Left renal pelvis (tissue), 4 donors: ENCODE data around the gene VPS33B. TPM values are rescaled to one million over a fixed set of nuclear protein-coding genes. Genes with fewer than 3 reads are reported as not detected.

ENCODE experiments used
- DNase-seq, 4 donors: peaks; one replicate each; pipeline ENCODE4 v3.0.0-alpha.2; 2013; ENCODE audit warnings: low read depth in 4 of 4, low spot score in 3 of 4
- polyA plus RNA-seq, 4 donors: library from polyadenylated mRNA; unstranded; fragments of 120-200 nt; gene quantifications; one replicate each; pipeline ENCODE4 v1.2.1, GENCODE V29; 2013; ENCODE audit not compliant: insufficient read length in 4 of 4

The VPS33B gene
- polyA plus RNA-seq, 4 donors: 15.5 to 22.3 (median 18.9) TPM

DNA sequence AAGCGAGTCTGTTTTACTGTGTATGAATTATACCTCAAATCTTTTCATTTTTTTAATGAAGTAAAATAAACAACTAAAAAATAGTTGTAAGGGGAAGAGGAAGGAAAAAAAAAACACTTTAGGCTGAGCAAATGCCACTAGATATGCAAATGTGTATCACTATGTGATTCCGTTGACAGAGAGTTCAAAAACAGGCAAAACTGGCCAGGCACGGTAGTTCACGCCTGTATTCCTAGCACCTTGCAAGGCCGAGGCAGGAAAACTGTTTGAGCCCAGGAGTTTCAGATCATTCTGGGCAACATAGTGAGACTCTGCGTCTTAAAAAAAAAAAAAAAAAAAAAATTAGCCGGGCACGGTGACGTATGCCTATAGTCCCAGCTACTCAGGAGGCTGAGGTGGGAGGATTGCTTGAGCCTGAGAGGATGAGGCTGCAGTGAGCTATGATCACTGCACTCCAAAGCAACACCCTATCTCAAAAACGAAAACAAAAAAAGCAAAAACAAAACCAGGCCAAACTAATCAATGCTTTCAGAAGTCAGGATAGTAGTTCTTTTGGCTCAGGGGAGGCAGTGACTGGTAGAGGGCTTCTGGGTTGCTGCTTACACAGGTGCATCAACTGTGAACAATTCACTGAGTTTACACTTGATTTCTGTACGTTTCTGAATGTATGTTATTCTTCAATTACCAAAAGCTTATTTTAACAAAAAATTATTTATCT, 35.4 kb downstream of the VPS33B start:
- no peak for DNase-seq

DNA sequence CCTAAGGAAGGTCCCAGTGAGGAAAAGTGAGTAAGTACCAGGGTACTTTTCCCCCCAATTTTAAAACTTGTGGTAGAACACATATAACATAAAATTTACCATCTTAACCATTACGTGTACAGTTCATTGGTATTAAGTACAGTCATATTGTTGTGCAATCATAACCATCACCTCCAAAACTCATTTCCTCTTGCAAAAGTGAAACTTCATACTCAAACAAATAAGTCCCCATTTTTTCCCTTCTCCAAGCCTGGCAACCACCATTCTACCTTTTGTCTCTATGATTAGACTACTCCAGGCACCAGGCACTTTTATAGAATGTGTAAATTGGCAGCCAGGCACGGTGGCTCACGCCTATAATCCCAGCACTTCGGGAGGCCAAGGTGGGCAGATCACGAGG, 40.3 kb downstream of the VPS33B start:
- DNase-seq: no peak

DNA sequence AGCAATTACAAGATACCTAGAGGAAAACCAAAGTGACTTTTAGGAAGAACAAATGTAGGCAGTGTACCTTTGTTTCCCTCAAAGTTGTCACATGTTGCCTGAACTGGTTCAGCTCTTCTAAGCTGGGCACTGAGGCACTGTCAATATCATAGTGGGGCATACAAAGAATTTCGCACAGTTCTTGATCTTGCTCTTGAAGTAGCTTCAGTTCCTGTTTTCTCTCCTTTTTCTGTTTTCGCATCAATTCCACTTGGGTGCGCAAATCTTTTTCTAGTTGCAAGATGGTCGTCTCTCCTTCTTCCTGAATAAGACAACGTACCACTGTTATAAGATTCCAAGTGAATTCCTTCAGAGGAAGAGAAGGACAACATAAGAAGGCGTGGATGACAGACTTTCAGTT, 40.7 kb downstream of the VPS33B start:
- no peak for DNase-seq

DNA sequence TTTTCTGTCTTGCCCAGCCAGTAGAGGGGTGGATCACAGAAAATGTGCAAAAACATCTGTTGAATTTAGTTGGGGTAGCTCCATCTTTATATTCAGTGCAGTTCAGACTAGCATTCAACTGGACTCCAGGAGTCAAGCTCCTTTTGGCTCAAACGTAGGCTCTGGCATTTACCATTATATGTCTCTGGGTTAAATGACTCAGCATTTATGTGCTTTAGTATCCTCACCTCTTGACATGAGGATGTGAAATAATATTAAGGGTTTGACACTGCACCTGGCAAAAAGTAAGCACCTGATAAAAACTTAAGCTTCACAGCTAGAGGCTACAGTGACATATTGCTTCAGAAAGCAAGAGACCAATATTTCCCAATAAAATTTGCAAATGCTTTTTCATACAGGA, 42.8 kb downstream of the VPS33B start:
- no peak for DNase-seq

DNA sequence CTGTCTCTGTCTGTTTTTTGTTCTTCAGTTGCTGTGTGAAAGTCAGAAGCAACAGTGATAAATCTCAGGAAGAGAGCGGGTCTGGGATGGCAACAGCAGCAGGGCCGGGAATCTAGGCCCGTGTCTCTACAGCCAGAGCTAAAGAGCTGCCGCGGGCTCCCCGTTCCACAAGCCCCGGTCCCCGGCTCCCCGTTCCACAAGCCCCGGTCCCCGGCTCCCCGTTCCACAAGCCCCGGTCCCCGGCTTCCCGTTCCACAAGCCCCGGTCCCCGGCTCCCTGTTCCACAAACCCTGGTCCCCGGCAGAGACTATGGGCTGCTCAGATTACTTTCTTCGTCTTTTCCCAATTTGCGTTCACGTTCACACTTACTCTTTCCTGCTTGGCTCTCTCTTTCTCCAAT, 48.2 kb downstream of the VPS33B start:
- no peak for DNase-seq

DNA sequence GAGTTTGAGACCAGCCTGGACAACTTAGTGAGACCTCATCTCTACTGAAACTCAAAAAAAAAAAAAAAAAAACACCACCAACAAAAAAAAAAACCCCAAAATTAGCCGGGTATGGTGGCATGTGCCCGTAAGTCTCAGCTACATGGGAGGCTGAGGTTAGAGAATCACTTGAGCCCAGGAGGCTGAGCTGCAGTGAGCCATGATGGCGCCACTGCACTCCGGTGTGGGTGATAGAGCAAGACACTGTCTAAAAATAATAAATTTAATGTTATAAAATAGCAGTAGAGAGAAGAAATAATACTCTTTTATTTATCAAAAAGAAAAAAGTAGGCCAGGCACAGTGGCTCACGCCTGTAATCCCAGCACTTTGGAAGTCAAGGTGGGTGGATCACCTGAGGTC, 50.3 kb downstream of the VPS33B start:
- DNase-seq: no peak

DNA sequence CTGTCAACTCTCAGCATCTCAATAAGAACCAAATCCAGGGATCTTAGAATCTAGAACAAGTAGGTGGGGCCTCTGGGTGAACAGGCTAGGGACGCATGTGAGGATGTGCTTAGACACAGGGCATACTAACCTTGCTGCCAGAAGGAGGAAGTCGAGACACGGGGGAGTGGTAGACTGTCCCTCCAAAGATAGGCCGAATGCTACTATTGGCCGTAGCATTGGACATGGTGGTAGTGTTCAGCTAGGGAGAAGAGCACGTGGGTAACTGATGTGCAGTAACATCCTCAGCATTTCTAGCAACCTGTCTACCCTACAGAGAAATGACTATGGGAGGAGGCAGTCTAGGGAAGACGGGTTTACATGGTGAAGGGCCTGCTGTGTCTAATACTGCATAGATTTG, 52.1 kb downstream of the VPS33B start:
- no peak for DNase-seq

DNA sequence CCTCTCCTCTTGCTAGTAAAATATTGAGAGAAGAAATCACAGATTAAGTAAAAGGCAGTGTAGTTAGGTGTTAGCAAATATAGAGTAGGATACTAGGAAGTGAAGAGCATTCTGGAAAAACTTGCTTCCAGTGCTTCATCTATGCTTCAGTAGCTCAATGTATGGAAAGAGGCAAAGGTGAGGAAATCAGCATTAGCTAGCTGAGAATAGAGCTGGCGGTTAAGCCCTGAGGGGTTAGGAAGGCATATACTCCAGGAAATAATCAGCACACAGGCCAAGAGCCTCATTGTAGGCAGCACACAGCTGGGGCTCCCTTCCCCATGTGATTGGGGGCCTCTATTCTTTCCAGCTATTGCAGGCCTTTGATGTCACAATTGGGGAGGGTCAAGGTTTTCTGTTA, 54.0 kb downstream of the VPS33B start:
- DNase-seq: no peak

DNA sequence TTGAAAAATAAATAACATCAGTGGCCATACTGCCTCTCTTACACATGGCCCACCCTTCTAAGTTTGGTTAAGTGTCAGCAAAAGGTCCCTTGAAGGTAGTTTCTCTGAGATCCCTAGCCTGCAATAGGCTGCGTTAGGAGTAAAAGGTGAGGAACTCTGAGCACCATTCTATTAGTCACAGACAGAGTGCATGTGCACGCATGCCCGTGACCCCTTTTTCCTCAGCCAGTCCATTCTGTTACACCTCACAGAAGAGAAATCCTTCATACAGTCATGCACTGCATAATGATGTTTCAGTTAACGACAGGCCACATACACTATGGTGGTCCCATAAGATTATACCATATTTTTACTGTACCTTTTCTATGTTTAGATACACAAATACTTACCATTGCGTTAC, 55.2 kb downstream of the VPS33B start:
- no peak for DNase-seq

DNA sequence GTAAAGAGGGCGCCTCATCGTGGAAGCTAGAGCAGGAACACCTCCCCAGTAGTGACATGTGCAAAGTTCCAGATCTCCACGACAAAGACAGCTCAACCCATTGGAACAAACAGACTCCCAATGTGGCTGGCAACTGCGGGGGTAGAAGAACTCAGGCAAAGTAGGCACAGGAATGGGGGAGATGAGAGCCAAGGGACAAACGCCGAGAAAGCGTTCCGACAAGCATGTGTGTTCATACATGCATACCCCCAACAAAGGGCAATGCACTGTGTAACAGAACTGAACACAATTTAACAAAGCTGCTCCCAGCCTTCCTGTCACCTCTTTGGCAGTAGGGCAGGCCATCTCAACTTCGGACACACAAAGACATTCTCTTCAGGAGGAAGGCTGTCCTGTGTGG, 56.1 kb downstream of the VPS33B start:
- DNase-seq: no peak

DNA sequence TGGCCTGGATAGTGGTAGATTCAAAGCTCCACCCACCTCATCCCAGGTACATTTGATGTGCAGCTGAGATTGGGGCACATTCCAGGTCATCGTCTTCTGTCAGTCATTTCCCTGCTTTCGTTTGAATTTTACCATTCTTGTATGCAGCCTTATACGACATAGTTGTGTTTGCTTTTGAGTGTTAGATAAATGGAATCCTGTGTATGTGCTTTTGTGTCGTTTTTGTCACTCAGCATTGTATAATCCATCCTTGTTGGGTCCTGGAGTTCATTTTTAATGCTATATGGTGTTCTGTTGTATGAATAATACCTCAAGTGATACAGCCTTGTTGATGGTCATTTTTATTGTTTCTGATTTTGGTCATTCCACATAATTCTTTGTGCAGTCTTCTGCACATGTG, 60.4 kb downstream of the VPS33B start:
- no peak for DNase-seq

DNA sequence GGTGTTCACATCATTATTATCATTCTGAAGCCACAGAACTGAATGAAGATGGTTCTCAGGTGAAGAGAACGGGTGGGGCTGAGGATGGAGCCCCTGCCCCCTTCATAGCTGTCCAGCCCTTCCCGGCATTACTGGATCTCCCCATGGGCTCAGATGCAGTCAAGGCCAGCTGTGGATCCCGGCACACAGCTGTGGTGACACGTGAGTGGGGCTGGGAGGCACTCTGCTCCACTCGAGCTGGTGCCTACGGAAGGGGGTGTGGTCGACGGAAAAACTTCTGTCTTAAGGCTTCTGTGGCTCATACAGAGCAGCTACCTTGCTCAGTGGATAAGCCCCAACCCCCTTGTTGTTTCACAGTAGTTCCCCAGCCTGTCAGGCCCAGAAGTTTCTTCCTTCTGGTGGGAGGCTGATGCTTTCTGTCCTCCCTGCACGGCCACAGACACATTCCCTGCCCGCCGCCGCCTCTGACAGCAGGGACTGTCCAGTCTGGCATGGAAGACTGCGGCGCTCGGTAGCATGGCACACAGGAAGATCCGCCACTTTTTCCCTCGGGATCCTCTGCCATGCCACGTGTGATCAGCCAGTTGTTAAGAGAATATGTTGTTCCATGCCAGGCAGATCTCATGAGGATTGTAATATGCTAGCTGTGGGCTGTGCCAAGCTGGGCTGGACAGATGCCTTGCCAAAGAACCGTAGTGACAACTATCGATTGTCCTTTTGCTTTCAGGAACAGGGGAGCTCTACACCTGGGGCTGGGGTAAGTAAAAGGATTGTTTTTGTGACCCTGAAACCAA, 61.9 kb downstream of the VPS33B start:
- no peak for DNase-seq

DNA sequence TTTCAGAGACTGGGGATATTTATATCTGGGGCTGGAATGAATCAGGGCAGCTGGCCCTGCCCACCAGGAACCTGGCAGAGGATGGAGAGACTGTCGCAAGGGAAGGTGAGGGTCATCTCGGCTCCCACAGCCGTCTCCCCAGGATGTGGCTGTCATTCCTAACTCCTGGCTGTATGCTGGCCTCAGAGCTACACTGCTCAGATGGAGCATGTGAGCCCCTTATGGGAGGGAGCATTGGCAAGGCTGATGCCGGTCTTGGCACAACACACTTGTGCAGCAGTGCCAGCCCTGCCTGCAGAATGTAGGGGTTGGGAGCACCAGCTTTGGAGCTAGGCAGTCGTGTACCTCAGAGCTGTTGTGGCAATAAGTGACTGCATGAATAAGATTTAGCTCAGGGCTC, 62.5 kb downstream of the VPS33B start:
- no peak for DNase-seq

DNA sequence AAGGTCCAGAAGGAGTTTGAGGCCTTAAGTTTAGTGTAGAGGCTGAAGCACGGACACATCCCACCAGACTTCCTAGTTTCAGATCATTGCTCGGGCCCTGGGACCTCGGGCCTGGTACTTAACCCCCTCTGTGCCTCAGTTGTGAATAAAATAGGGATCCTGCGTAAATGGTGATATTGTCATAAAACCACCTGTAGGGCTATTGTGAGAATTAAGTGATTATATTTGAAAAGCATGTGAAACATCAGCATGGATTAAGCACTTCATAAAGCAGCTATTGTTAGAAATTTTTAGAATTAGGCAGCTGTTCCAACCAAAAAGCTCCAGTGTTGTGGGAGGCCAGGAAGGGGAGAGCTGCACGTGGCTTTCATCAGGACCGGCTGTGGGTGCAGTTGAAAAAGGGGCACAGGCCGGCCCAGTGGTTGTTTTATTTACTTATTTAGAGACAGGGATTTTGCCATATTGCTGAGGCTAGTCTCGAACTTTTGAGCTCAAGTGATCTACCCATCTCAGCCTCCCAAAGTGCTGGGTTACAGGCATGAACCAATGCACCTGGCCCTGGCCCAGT, 63.3 kb downstream of the VPS33B start:
- no peak for DNase-seq

DNA sequence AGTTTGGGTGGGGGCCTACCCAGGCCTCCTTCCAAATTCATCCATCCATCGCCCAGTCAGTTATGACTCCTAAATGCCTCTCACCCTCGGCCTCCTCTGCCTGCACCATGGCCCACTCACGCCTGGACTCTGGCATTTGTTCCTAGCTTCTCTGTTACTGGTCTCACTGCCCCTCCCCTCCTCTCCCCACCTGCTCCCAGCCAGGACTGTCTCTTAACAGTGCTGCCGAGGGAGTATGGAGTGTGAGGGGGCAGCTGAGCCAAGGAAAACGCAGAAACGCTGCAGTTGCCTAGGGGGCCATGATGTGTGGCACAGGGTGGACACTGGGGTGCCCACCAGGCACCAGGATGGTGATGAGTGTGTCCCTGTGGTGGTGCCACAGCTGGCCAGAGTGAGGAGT, 64.6 kb downstream of the VPS33B start:
- no peak for DNase-seq

DNA sequence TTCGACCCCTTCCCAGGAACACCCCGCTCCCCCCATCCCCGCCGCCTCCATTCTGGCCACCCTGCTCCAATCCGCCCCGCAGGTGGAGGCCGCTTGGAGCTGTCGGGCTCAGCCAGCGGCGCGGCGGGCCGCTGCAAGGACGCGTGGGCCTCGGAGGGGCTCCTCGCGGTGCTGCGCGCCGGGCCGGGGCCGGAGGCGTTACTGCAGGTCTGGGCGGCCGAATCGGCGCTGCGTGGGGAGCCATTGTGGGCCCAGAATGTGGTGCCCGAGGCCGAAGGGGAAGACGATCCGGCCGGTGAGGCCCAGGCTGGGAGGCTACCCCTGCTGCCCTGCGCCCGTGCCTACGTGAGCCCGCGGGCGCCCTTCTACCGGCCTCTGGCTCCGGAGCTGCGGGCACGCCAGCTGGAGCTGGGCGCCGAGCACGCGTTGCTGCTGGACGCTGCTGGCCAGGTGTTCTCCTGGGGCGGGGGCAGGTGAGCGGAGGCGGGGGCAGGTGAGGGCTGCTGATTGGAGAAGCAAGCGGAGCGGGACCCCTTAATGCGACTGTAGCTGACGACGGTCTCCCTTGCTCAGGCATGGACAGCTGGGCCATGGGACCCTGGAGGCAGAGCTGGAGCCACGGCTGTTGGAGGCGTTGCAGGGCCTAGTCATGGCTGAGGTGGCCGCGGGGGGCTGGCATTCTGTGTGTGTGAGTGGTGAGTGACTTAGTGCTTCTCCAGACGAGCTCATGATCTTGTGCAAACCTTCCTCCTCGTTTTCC, 65.2 kb downstream of the VPS33B start:
- DNase-seq: peak in 2 of 4 donors; percentile 10 to 12

DNA sequence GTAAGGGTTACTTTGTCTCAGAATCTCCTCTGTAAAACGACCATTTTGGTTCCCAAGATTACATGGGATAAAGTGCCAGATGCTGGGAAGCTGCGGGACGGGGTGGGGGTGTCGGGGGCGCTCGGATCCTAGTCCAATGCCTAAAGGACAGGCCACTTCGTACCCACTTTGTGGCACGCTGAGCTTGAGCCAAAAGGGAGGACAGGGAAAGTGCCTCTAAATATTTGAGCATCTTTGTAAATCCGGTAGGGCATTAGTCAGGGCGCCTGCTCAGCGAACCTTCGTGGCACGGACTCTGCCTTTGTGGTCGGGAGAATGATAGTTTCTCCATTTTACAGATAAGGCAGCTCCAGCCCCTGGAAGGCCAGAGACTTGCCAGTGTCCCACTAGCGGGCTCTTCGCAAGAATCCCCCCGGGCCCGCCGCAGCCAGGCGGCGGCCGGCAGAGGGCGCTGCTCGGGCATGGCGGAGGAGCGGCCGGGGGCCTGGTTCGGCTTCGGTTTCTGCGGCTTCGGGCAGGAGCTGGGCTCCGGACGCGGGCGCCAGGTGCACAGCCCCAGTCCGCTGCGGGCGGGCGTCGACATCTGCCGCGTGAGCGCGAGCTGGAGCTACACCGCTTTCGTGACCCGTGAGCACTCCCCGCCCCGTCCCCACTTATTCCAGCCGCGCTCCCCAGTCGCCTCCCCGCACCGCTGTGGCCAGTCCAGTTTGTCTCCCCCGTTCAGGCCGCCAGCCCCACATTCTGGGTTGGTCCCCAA, 65.9 kb downstream of the VPS33B start:
- DNase-seq: peak in 3 of 4 donors; percentile 55 to 63 (median 56)

DNA sequence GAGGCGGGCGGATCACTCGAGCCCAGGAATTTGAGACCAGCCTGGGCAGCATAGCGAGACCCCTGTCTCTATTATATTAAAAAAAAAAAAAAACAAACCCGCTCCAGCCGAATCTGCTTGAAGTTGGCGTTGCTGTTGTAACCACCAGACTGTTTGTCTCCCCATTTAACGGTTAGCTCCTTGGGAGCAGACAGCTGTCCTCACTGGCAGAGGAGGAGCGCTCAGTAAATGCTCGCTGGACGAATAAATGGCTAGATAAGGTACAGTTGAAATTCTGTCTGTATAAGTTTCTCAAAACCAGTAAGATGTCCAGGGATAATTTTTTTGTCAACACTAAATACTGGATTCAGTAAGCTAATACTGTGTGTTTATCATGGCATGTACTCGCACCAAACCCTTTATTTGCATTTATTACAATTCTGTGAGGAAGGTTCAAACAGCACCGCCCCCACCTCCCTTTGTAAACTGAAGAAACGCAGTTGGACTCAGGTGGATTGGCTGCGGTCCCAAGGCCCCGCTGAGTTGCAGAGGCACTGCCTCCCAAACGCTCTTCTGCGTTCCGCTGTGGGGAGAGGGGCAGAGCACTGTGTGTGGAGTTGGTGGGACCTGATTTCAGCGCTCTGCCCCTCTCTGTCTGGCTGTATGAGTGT, 66.6 kb downstream of the VPS33B start:
- no peak for DNase-seq

DNA sequence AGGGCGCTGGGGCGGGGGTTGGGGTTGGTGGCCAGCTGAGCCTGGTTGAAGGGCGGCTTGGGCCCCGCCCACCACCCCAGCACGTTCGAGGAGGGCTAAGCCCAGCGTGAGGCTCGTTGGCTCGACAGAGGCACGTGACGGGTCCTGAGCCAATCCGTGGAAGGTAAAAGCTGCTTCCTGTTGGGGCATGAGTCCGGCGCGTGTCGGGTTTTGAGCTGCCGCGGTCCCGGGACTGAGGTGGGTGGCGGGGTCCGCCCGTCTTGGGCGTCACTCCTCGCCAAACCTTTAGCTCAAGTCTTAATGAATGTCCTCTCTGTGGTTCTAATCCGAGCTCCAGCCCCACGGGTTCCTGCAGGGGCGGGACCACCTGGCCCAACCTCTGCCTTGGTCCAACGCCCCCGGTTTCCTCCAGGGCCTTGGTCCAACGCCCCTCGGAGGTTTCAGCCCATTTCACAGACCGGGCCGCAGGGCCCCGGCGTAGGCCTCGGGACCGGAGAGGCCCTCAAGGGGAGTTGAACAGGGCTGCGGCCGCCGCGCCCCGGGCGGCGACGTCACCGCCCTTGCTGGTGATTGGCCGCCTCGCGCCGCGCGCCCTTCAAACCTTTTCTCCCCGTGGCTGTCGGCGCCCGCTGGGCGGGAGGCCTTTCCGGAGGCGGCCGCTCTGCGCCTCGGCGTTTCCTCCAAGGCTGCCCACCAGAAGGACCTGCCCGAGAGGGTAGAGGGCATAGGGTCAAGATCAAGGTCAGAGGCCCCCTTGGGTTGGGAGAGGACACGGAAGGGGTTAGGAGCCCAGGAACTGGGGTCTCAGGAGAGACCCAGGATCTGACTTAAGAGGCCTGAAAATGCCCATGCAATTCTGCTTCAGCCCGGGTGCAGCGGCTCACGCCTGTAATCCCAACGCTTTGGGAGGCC, 67.4 kb downstream of the VPS33B start, which contains the start of gene RCCD1:
Gene RCCD1, plus strand, starts transcription at position 173 of the 912 bp plus-strand sequence. CDS start 1,851 bp downstream, outside the sequence.
- DNase-seq: peak; percentile 75 to 88 (median 80)
